SK-N-SH (cell line): Measurements from ENCODE around the gene SFSWAP. TPM values are rescaled to one million over a fixed set of nuclear protein-coding genes. Genes with fewer than 3 reads are reported as not detected.

Source experiments
- CTCF ChIA-PET: fragments of 300-600, 350-600 bp; formaldehyde crosslinking; extraction: SDS; loops from one replicate; lab custom pipeline; 2021; lab: Yijun Ruan, JAX
- POLR2A ChIA-PET: fragments of 350-600 bp; sonication (Branson Sonifier 250); formaldehyde crosslinking; extraction: SDS; loops from one replicate; lab custom pipeline; 2020; ENCODE audit warnings: antibody characterized with exemption, inconsistent platforms; lab: Yijun Ruan, JAX
- DNase-seq: peaks from one replicate; pipeline ENCODE4 v3.0.0; 2012
- H2AFZ ChIP-seq: fragments of 200-600 bp; sonication (generic); 2 replicates; pipeline ENCODE4 v1.8.1; 2016; ENCODE audit warnings: antibody characterized with exemption, mild to moderate bottlenecking, low read depth
- H3F3A ChIP-seq: fragments of 200-600 bp; sonication (generic); replicated peaks from 2 replicates; pipeline ENCODE3; 2016; ENCODE audit warnings: antibody characterized with exemption, mild to moderate bottlenecking; ENCODE audit not compliant: insufficient read depth
- H3K27ac ChIP-seq, 2 experiments: fragments of 200-500 bp in 1 of 2; fragments of 200-600 bp in 1 of 2; sonication (Bioruptor generic) in 1 of 2; sonication (generic), shearing (Covaris generic) in 1 of 2; 2 replicates each; pipeline versions ENCODE4 v1.5.1 to v1.6.1; 2014 to 2016; ENCODE audit warnings: low read depth in 2 of 2, inconsistent platforms in 1 of 2, low read length in 1 of 2, mild to moderate bottlenecking in 1 of 2, mixed read lengths in 1 of 2
- H3K27me3 ChIP-seq: fragments of 200-600 bp; sonication (generic), shearing (Covaris generic); 2 replicates; pipeline ENCODE4 v1.6.1; 2016; ENCODE audit warnings: mixed run types; ENCODE audit not compliant: insufficient read depth
- H3K36me3 ChIP-seq, 2 experiments: fragments of 200-500 bp in 1 of 2; fragments of 200-600 bp in 1 of 2; sonication (Bioruptor generic) in 1 of 2; sonication (generic) in 1 of 2; replicated peaks in 1 of 2; 2 replicates each; pipeline versions ENCODE3 to v1.5.1; 2014 to 2016; ENCODE audit warnings: low read length in 1 of 2, mild to moderate bottlenecking in 1 of 2; ENCODE audit not compliant: insufficient read depth in 2 of 2, control insufficient read depth in 1 of 2
- H3K4me1 ChIP-seq, 2 experiments: fragments of 200-500 bp in 1 of 2; fragments of 200-600 bp in 1 of 2; sonication (Bioruptor generic) in 1 of 2; sonication (generic), shearing (Covaris generic) in 1 of 2; 2 replicates each; pipeline versions ENCODE4 v1.5.1 to v1.6.1; 2014 to 2016; ENCODE audit warnings: low read depth in 1 of 2, low read length in 1 of 2, mixed run types in 1 of 2; ENCODE audit not compliant: insufficient read depth in 2 of 2, control insufficient read depth in 1 of 2
- H3K4me2 ChIP-seq: fragments of 200-600 bp; sonication (generic), shearing (Covaris generic); 2 replicates; pipeline ENCODE4 v1.6.1; 2017; ENCODE audit warnings: mixed run types
- H3K4me3 ChIP-seq, 2 experiments: fragments of 200-500 bp in 1 of 2; fragments of 200-600 bp in 1 of 2; sonication (Bioruptor generic) in 1 of 2; sonication (generic), shearing (Covaris generic) in 1 of 2; 2 replicates each; pipeline versions ENCODE4 v1.5.1 to v1.8.1; 2014 to 2016; ENCODE audit warnings: low read depth in 2 of 2, inconsistent platforms in 1 of 2, low read length in 1 of 2, mild to moderate bottlenecking in 1 of 2, mixed read lengths in 1 of 2, moderate library complexity in 1 of 2
- H3K79me2 ChIP-seq: fragments of 200-600 bp; sonication (generic); 2 replicates; pipeline ENCODE4 v1.8.1; 2017; ENCODE audit warnings: mild to moderate bottlenecking; ENCODE audit not compliant: insufficient read depth
- H3K9ac ChIP-seq: fragments of 200-600 bp; sonication (generic); 2 replicates; pipeline ENCODE4 v1.6.1; 2017; ENCODE audit warnings: mixed run types
- H3K9me2 ChIP-seq: fragments of 200-600 bp; sonication (generic); 2 replicates; pipeline ENCODE4 v1.6.1; 2017; ENCODE audit warnings: mixed run types
- H3K9me3 ChIP-seq: fragments of 200-600 bp; sonication (generic); 2 replicates; pipeline ENCODE4 v1.6.1; 2017; ENCODE audit warnings: mixed run types, mild to moderate bottlenecking, moderate library complexity
- H4K20me1 ChIP-seq: fragments of 200-600 bp; sonication (generic); 2 replicates; pipeline ENCODE4 v1.6.1; 2017; ENCODE audit warnings: mild to moderate bottlenecking, mixed run types; ENCODE audit not compliant: insufficient read depth
- FOXJ3 ChIP-seq: sonication (generic); formaldehyde crosslinking; IDR thresholded peaks from 2 replicates; pipeline ENCODE4 v1.5.1; 2020; ENCODE audit warnings: mild to moderate bottlenecking, missing genetic modification reagents
- FOXM1 ChIP-seq: IDR thresholded peaks from 2 replicates; pipeline ENCODE4 v1.4.0; 2012; ENCODE audit warnings: low read depth, mild to moderate bottlenecking
- GABPA ChIP-seq: IDR thresholded peaks from 2 replicates; pipeline ENCODE4 v1.4.0; 2012; ENCODE audit warnings: low read depth, mild to moderate bottlenecking
- IRF3 ChIP-seq: fragments of 150-350 bp; IDR thresholded peaks from 2 replicates; pipeline ENCODE4 v1.6.1; 2016; ENCODE audit warnings: mild to moderate bottlenecking, low read depth, low read length
- MEF2A ChIP-seq: IDR thresholded peaks from 2 replicates; pipeline ENCODE4 v1.4.0; 2012; ENCODE audit warnings: low read depth, borderline replicate concordance
- PBX3 ChIP-seq: IDR thresholded peaks from 2 replicates; pipeline ENCODE4; 2012
- RCOR1 ChIP-seq: fragments of 150-350 bp; IDR thresholded peaks from 2 replicates; pipeline ENCODE4 v1.6.1; 2017; ENCODE audit warnings: antibody characterized with exemption, low read length
- REST ChIP-seq: IDR thresholded peaks from 2 replicates; pipeline ENCODE4 v1.6.1; 2012; ENCODE audit warnings: mild to moderate bottlenecking, low read depth, low read length, moderate library complexity
- TAF1 ChIP-seq: IDR thresholded peaks from 2 replicates; pipeline ENCODE4 v1.6.1; 2012; ENCODE audit warnings: low read depth, mild to moderate bottlenecking, low read length, moderate library complexity, borderline replicate concordance
- USF1 ChIP-seq: IDR thresholded peaks from 2 replicates; pipeline ENCODE4 v1.4.0; 2012; ENCODE audit warnings: low read depth, borderline replicate concordance
- ZBTB33 ChIP-seq: IDR thresholded peaks from 2 replicates; pipeline ENCODE4 v1.4.0; 2012; ENCODE audit warnings: low read depth, borderline replicate concordance
- WGBS: methylation state at CpG from one replicate; pipeline ENCODE4 v1.1.6; 2017; ENCODE audit warnings: low lambda C conversion rate; 5-methylcytosine and 5-hydroxymethylcytosine counted together
- polyA plus RNA-seq, 3 experiments: library from polyadenylated mRNA; depleted of rRNA; stranded (reverse); fragments of >200 nt; gene quantifications; 2 replicates each; pipeline ENCODE4 v1.2.3, GENCODE V29; 2012

SFSWAP gene
- polyA plus RNA-seq, 1 of the 3 experiments (the other 2 are of a cell fraction) = 27.9 TPM

GRCh38 chr12:131759176-131759575 lies 48.3 kb downstream of the SFSWAP start (continued):
- TF ChIP-seq IRF3 = no peak
- TF ChIP-seq FOXM1 = no peak
- TF ChIP-seq PBX3 = no peak
- TF ChIP-seq REST = no peak
- TF ChIP-seq RCOR1 = no peak
- no peak for TF ChIP-seq TAF1
- no peak for TF ChIP-seq ZBTB33
- no peak for TF ChIP-seq FOXJ3

GRCh38 chr12:131761638-131762037 lies 50.7 kb downstream of the SFSWAP start:
- ChIA-PET POLR2A (no interaction called here), CTCF (no interaction called here)
- no peaks in the 10 kb centered on the region for H3K9me3 ChIP-seq
- H3K79me2 ChIP-seq = peaks cover 15% of the 10 kb centered on the region
- no peak overlapping the region for H3K27ac ChIP-seq
- no peak overlapping the region for H2AFZ ChIP-seq
- H3K9ac ChIP-seq = no peak overlapping the region
- no peak overlapping the region for H3K4me2 ChIP-seq
- no peaks in the 10 kb centered on the region for H4K20me1 ChIP-seq
- no peak overlapping the region for H3K4me3 ChIP-seq
- no peak for TF ChIP-seq FOXJ3
- TF ChIP-seq USF1 = no peak
- no peak for TF ChIP-seq REST
- no peak for TF ChIP-seq MEF2A
- TF ChIP-seq GABPA = no peak
- TF ChIP-seq, all 33 proteins: peak for 0
- DNase-seq = no peak
- H3F3A ChIP-seq = no peaks in the 10 kb centered on the region
- no peaks in the 10 kb centered on the region for H3K9me2 ChIP-seq
- 100% methylated on average over 5 of the region's 5 CpGs for WGBS
- H3K27me3 ChIP-seq = no peaks in the 10 kb centered on the region
- no peaks in the 10 kb centered on the region for H3K4me1 ChIP-seq
- H3K36me3 ChIP-seq = peaks cover 54 to 71% of the 10 kb centered on the region in 2 experiments
